H9 (cell line): ENCODE measurements around the gene CHN1. TPM values are rescaled to one million over a fixed set of nuclear protein-coding genes. Genes with fewer than 3 reads are reported as not detected.

Source experiments
- DNase-seq: peaks from one replicate; pipeline ENCODE4 v3.0.0-alpha.2; 2017
- H2AFZ ChIP-seq: one replicate; pipeline ENCODE4 v1.6.1; 2013; ENCODE audit warnings: mild to moderate bottlenecking, low read length, control low read depth, moderate library complexity
- H2AK5ac ChIP-seq: 2 replicates; pipeline ENCODE4 v1.6.1; 2013; ENCODE audit warnings: low read length, control low read depth, mixed read lengths; ENCODE audit not compliant: insufficient read length
- H2BK120ac ChIP-seq: one replicate; pipeline ENCODE4 v1.6.1; 2013; ENCODE audit warnings: low read depth, mild to moderate bottlenecking, low read length, control low read depth, inconsistent platforms; ENCODE audit not compliant: poor library complexity, severe bottlenecking
- H2BK12ac ChIP-seq: 2 replicates; pipeline ENCODE4 v1.6.1; 2013; ENCODE audit warnings: low read length, control low read depth, mixed read lengths, low read depth; ENCODE audit not compliant: insufficient read length
- H2BK15ac ChIP-seq: 2 replicates; pipeline ENCODE4 v1.6.1; 2013; ENCODE audit warnings: low read depth, low read length, control low read depth
- H2BK20ac ChIP-seq: one replicate; pipeline ENCODE4 v1.6.1; 2013; ENCODE audit warnings: low read depth, mild to moderate bottlenecking, low read length, control low read depth, inconsistent platforms; ENCODE audit not compliant: poor library complexity, severe bottlenecking
- H2BK5ac ChIP-seq: 2 replicates; pipeline ENCODE4 v1.6.1; 2013; ENCODE audit warnings: low read length, control low read depth, mixed read lengths; ENCODE audit not compliant: insufficient read length
- H3K14ac ChIP-seq: 2 replicates; pipeline ENCODE4 v1.6.1; 2013; ENCODE audit warnings: low read length, control low read depth; ENCODE audit not compliant: insufficient read depth
- H3K18ac ChIP-seq: 2 replicates; pipeline ENCODE4 v1.6.1; 2013; ENCODE audit warnings: low read depth, mild to moderate bottlenecking, mixed read lengths, low read length, control low read depth; ENCODE audit not compliant: insufficient read length
- H3K23ac ChIP-seq: 2 replicates; pipeline ENCODE4 v1.6.1; 2013; ENCODE audit warnings: low read length, control low read depth, mixed read lengths, low read depth; ENCODE audit not compliant: insufficient read length
- H3K23me2 ChIP-seq: 2 replicates; pipeline ENCODE4 v1.6.1; 2013; ENCODE audit warnings: low read depth, mild to moderate bottlenecking, mixed read lengths, low read length, control low read depth; ENCODE audit not compliant: insufficient read length, poor library complexity, severe bottlenecking
- H3K27ac ChIP-seq: 2 replicates; pipeline ENCODE4 v1.5.1; 2013; ENCODE audit warnings: low read length, control low read depth, mixed read lengths, low read depth; ENCODE audit not compliant: insufficient read length
- H3K27me3 ChIP-seq: 2 replicates; pipeline ENCODE4 v1.6.1; 2013; ENCODE audit warnings: low read length, control low read depth, inconsistent platforms; ENCODE audit not compliant: insufficient read depth
- H3K4ac ChIP-seq: 2 replicates; pipeline ENCODE4 v1.6.1; 2013; ENCODE audit warnings: low read depth, mild to moderate bottlenecking, control low read depth, inconsistent platforms, low read length, moderate library complexity
- H3K4me1 ChIP-seq: 2 replicates; pipeline ENCODE4 v1.6.1; 2013; ENCODE audit warnings: low read length, control low read depth, inconsistent platforms; ENCODE audit not compliant: insufficient read depth
- H3K4me2 ChIP-seq: 2 replicates; pipeline ENCODE4 v1.6.1; 2013; ENCODE audit warnings: low read length, control low read depth, mixed read lengths; ENCODE audit not compliant: insufficient read length, insufficient read depth
- H3K56ac ChIP-seq: 2 replicates; pipeline ENCODE4 v1.6.1; 2013; ENCODE audit warnings: low read depth, mild to moderate bottlenecking, mixed read lengths, low read length, control low read depth; ENCODE audit not compliant: insufficient read length
- H3K79me1 ChIP-seq: 2 replicates; pipeline ENCODE4 v1.6.1; 2013; ENCODE audit warnings: low read depth, mild to moderate bottlenecking, moderate library complexity, low read length, control low read depth, inconsistent platforms; ENCODE audit not compliant: insufficient read depth, poor library complexity, severe bottlenecking
- H3K79me2 ChIP-seq: 2 replicates; pipeline ENCODE4 v1.6.1; 2013; ENCODE audit warnings: low read length, control low read depth, inconsistent platforms; ENCODE audit not compliant: insufficient read depth
- H3K9ac ChIP-seq: 2 replicates; pipeline ENCODE4 v1.6.1; 2013; ENCODE audit warnings: low read length, control low read depth, mixed read lengths; ENCODE audit not compliant: insufficient read length; ENCODE audit errors: extremely low read depth
- H3K9me3 ChIP-seq: one replicate; pipeline ENCODE4 v1.6.1; 2013; ENCODE audit warnings: low read depth, low read length, inconsistent platforms; ENCODE audit not compliant: control insufficient read depth
- H3T11ph ChIP-seq: one replicate; pipeline ENCODE4 v1.6.1; 2013; ENCODE audit warnings: mild to moderate bottlenecking, low read length, control low read depth, inconsistent platforms
- H4K20me1 ChIP-seq: one replicate; pipeline ENCODE4 v1.6.1; 2013; ENCODE audit not compliant: control insufficient read depth, insufficient read length, insufficient read depth
- H4K5ac ChIP-seq: 2 replicates; pipeline ENCODE4 v1.6.1; 2013; ENCODE audit warnings: low read depth, mild to moderate bottlenecking, mixed read lengths, low read length, control low read depth; ENCODE audit not compliant: insufficient read length
- H4K8ac ChIP-seq: replicated peaks from 2 replicates; pipeline ENCODE4 v1.6.1; 2013; ENCODE audit warnings: low read length, control low read depth, mixed read lengths, low read depth; ENCODE audit not compliant: insufficient read length
- H4K91ac ChIP-seq: 2 replicates; pipeline ENCODE4 v1.6.1; 2013; ENCODE audit warnings: low read depth, mild to moderate bottlenecking, moderate library complexity, mixed read lengths, low read length, control low read depth; ENCODE audit not compliant: insufficient read length
- H3K27ac Mint-ChIP-seq, 3 experiments: 2 replicates in 2 of 3; 3 replicates in 1 of 3; pipeline ENCODE4 v1.8.0; 2020 to 2021; ENCODE audit warnings: mixed read lengths in 3 of 3, mild to moderate bottlenecking in 1 of 3, moderate library complexity in 1 of 3
- H3K27me3 Mint-ChIP-seq: 2 replicates; pipeline ENCODE4 v1.8.0; 2021; ENCODE audit warnings: low read depth, mild to moderate bottlenecking, moderate library complexity, mixed read lengths
- H3K36me3 Mint-ChIP-seq, 3 experiments: 2 replicates in 2 of 3; 3 replicates in 1 of 3; pipeline ENCODE4 v1.8.0; 2020 to 2021; ENCODE audit warnings: low read depth in 3 of 3, mixed read lengths in 3 of 3; ENCODE audit not compliant: insufficient read depth in 1 of 3
- H3K4me1 Mint-ChIP-seq, 2 experiments: 2 replicates each; pipeline ENCODE4 v1.8.0; 2020; ENCODE audit warnings: mixed read lengths in 2 of 2
- H3K4me3 Mint-ChIP-seq, 2 experiments: 2 replicates in 1 of 2; 3 replicates in 1 of 2; pipeline ENCODE4 v1.8.0; 2020 to 2021; ENCODE audit warnings: mild to moderate bottlenecking in 2 of 2, mixed read lengths in 2 of 2, moderate library complexity in 1 of 2
- H3K9me3 Mint-ChIP-seq, 2 experiments: 2 replicates in 1 of 2; 3 replicates in 1 of 2; pipeline ENCODE4 v1.8.0; 2020; ENCODE audit warnings: mild to moderate bottlenecking in 2 of 2, mixed read lengths in 2 of 2, moderate library complexity in 1 of 2
- CTCF ChIP-seq: fragments of 200-600 bp; sonication (generic); conservative IDR thresholded peaks from 3 replicates; pipeline ENCODE4 v1.8.0; 2021; ENCODE audit warnings: antibody characterized with exemption, mild to moderate bottlenecking
- WGBS: extraction: QIAGEN DNeasy Blood & Tissue Kit; methylation state at CpG from one replicate; pipeline ENCODE4 v1.1.7; 2013; ENCODE audit warnings: missing lambda C conversion rate, low lambda C conversion rate, mixed read lengths; ENCODE audit not compliant: insufficient read length; ENCODE audit errors: extremely low coverage; 5-methylcytosine and 5-hydroxymethylcytosine counted together
- total RNA-seq: library from RNA; stranded (reverse); gene quantifications from 2 replicates; pipeline ENCODE4 v1.2.1, GENCODE V29; 2021

CHN1 gene
- total RNA-seq, 1 experiment from 2014 or later: 33.9 TPM

GRCh38 chr2:174971868-174972781, 33.1 kb downstream of the CHN1 start:
- Histone ChIP-seq H4K8ac (no peak overlapping the region), H3K23me2 (no peaks in the 10 kb centered on the region), H2BK20ac (peak overlapping the region; percentile 26), H3K9ac (no peak overlapping the region), H2BK12ac (no peak overlapping the region), H3K9me3 (no peaks in the 10 kb centered on the region), H2BK120ac (peak overlapping the region; percentile 23), H3K4ac (no peak overlapping the region), H4K20me1 (no peaks in the 10 kb centered on the region), H3K14ac (no peak overlapping the region), H4K5ac (no peak overlapping the region), H2BK15ac (no peak overlapping the region), H3K79me1 (peaks cover 2% of the 10 kb centered on the region), H3K27ac (no peak overlapping the region), H3K56ac (no peak overlapping the region), H3K79me2 (peaks cover 22% of the 10 kb centered on the region), H3K23ac (no peak overlapping the region), H4K91ac (no peak overlapping the region), H3K27me3 (no peaks in the 10 kb centered on the region), H2AFZ (no peak overlapping the region), H3K18ac (no peak overlapping the region), H3K4me2 (no peak overlapping the region), H2BK5ac (no peak overlapping the region), H3K4me1 (peaks cover 9% of the 10 kb centered on the region; the same call in 1 of the 2 replicates), H3T11ph (no peak overlapping the region), H2AK5ac (no peak overlapping the region)
- H3K4me1 Mint-ChIP-seq: peaks cover 38 to 41% of the 10 kb centered on the region in 2 experiments
- DNase-seq: no peak
- whole genome bisulfite sequencing: no CpG with 5 or more reads among the region's 7 CpGs
- H3K36me3 Mint-ChIP-seq: peaks cover 9 to 26% (median 16%) of the 10 kb centered on the region in 3 experiments; a peak in 6 of 7 replicates
- no peak overlapping the region for H3K27ac Mint-ChIP-seq
- no peaks in the 10 kb centered on the region; a peak in 1 of 5 replicates for H3K9me3 Mint-ChIP-seq
- no peak overlapping the region for H3K4me3 Mint-ChIP-seq
- H3K27me3 Mint-ChIP-seq: no peaks in the 10 kb centered on the region
- TF ChIP-seq CTCF: no peak
